ENCODE measurements around the gene PTGS1.

The PTGS1 gene

DNA sequence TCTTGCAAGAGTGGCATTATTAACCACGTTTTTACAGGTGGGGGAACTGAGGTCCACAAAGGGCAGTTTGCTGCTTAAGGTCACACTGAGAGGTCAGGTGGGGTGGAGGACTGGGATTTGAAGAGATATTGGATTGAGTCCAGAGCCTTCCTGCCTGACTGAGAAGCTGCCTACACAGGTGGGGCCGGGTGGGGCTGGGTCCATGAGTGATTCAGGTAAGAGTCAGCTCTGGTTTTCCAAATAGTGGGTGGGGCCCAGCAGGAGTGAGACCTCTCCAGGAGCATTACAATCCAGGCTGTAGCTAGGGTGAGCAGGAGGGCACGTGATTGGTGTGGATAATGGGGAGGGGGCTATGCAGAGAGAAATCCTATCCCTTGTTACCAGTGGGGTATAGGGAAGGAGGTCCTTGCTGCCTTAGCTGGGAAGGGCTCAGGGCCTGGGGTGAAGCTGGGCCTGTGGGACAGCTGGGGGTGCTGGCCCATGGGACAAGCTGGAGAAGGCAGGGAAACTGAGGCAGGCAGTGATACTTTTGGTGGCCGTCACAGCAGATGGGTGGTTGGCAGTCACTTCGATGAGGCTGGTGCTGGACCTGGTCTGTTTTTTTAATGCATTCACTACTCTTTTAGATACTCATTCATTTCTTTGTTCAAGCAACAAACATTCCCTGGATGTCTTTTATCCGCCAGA lies 2.9 kb upstream of the PTGS1 start:
- CTCF ChIA-PET = interaction anchor here (0.8 to 1.2 kb wide), 2 partner anchors 11 to 270 kb away, joined by 3 read pairs; no protein-coding TSS in a partner anchor
- Histone ChIP-seq H3K27ac (ENCODE audit: extremely low read depth, low read depth, low read length) (no peak overlapping the region), H3K4me3 (ENCODE audit: low read depth, low read length) (no peak overlapping the region), H3K9me3 (ENCODE audit: control insufficient read depth, insufficient read depth, low read depth, low read length) (no peaks in the 10 kb centered on the region), H3K4me1 (ENCODE audit: control insufficient read depth, insufficient read depth, low read length) (no peaks in the 10 kb centered on the region), H3K36me3 (ENCODE audit: control insufficient read depth in 2 of 2, insufficient read depth in 1 of 2, low read length in 2 of 2) (no peaks in the 10 kb centered on the region)
- TF ChIP-seq ZNF785 (tag by site-specific recombination; IDR thresholded peaks at IDR 0.05) (no peak), ZNF791 (tag by site-specific recombination; IDR thresholded peaks at IDR 0.05) (no peak), HIC1 (tag by site-specific recombination; IDR thresholded peaks at IDR 0.05) (no peak)
- POLR2A ChIA-PET = no interaction called here

DNA sequence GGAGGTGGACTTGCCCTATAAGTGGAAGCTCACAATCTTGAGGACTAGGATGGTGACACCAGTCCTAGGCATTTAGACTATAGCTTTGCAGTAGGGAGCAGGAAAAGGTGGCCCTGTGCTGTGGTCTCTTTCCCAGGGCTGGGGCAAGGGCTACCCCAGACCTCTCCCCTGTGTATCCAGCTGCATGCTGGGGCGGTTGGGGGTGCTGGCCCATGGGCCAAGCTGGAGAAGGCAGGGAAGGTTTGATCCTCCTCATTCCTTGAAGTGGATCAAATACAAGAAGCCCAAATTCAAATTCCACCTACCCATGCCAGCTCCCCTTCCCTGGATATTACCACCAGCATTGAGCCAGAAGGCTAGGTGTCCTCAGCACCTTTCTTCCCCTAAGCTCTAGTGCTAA lies 2.2 kb upstream of the PTGS1 start:
- no peaks in the 10 kb centered on the region for H3K36me3 ChIP-seq (ENCODE audit: control insufficient read depth in 2 of 2, insufficient read depth in 1 of 2, low read length in 2 of 2)
- H3K9me3 ChIP-seq (ENCODE audit: control insufficient read depth, insufficient read depth, low read depth, low read length) = no peaks in the 10 kb centered on the region
- no peak overlapping the region for H3K4me3 ChIP-seq (ENCODE audit: low read depth, low read length)
- POLR2A ChIA-PET = no interaction called here
- H3K27ac ChIP-seq (ENCODE audit: extremely low read depth, low read depth, low read length) = no peak overlapping the region
- H3K4me1 ChIP-seq (ENCODE audit: control insufficient read depth, insufficient read depth, low read length) = no peaks in the 10 kb centered on the region
- TF ChIP-seq, protein P1, sequence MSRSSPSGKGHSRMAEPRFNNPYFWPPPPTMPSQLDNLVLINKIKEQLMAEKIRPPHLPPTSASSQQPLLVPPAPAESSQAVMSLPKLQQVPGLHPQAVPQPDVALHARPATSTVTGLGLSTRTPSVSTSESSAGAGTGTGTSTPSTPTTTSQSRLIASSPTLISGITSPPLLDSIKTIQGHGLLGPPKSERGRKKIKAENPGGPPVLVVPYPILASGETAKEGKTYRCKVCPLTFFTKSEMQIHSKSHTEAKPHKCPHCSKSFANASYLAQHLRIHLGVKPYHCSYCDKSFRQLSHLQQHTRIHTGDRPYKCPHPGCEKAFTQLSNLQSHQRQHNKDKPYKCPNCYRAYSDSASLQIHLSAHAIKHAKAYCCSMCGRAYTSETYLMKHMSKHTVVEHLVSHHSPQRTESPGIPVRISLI (tag by site-specific recombination; IDR thresholded peaks at IDR 0.05) = no peak
- no peak for TF ChIP-seq ZNF155 (tag by site-specific recombination; IDR thresholded peaks at IDR 0.05)
- no peak for TF ChIP-seq ZIC2 (tag by site-specific recombination; IDR thresholded peaks at IDR 0.05)
- TF ChIP-seq ZNF843 (tag by site-specific recombination; IDR thresholded peaks at IDR 0.05) = no peak
- no peak for TF ChIP-seq TSHZ1 (tag by site-specific recombination; IDR thresholded peaks at IDR 0.05; ENCODE audit: borderline replicate concordance)
- TF ChIP-seq ZNF121 (tag by site-specific recombination; IDR thresholded peaks at IDR 0.05) = no peak
- no peak for TF ChIP-seq MEIS1 (CRISPR knock-in tag; IDR thresholded peaks at IDR 0.05; ENCODE audit: borderline replicate concordance)
- TF ChIP-seq ZBTB44 (tag by site-specific recombination; IDR thresholded peaks at IDR 0.05) = no peak
- TF ChIP-seq ZEB2 (tag by site-specific recombination; IDR thresholded peaks at IDR 0.05) = no peak
- TF ChIP-seq, protein P2, sequence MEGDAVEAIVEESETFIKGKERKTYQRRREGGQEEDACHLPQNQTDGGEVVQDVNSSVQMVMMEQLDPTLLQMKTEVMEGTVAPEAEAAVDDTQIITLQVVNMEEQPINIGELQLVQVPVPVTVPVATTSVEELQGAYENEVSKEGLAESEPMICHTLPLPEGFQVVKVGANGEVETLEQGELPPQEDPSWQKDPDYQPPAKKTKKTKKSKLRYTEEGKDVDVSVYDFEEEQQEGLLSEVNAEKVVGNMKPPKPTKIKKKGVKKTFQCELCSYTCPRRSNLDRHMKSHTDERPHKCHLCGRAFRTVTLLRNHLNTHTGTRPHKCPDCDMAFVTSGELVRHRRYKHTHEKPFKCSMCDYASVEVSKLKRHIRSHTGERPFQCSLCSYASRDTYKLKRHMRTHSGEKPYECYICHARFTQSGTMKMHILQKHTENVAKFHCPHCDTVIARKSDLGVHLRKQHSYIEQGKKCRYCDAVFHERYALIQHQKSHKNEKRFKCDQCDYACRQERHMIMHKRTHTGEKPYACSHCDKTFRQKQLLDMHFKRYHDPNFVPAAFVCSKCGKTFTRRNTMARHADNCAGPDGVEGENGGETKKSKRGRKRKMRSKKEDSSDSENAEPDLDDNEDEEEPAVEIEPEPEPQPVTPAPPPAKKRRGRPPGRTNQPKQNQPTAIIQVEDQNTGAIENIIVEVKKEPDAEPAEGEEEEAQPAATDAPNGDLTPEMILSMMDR (tag by site-specific recombination; IDR thresholded peaks at IDR 0.05) = no peak
- TF ChIP-seq, protein P3, sequence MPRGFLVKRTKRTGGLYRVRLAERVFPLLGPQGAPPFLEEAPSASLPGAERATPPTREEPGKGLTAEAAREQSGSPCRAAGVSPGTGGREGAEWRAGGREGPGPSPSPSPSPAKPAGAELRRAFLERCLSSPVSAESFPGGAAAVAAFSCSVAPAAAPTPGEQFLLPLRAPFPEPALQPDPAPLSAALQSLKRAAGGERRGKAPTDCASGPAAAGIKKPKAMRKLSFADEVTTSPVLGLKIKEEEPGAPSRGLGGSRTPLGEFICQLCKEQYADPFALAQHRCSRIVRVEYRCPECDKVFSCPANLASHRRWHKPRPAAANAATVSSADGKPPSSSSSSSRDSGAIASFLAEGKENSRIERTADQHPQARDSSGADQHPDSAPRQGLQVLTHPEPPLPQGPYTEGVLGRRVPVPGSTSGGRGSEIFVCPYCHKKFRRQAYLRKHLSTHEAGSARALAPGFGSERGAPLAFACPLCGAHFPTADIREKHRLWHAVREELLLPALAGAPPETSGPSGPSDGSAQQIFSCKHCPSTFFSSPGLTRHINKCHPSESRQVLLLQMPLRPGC (tag by site-specific recombination; IDR thresholded peaks at IDR 0.05) = no peak
- CTCF ChIA-PET = no interaction called here
